Activated CD8-positive, alpha-beta T cell treated with anti-CD3 and anti-CD28 coated beads for 36 hours (primary cell): ENCODE measurements around the gene COPS7A. TPM values are rescaled to one million over a fixed set of nuclear protein-coding genes. Genes with fewer than 3 reads are reported as not detected.

Experiments
- ATAC-seq: fragments of 200-7000 bp; cut with Tn5 transposase; one replicate; pipeline ENCODE4 v1.10.0; 2021; ENCODE audit warnings: mild to moderate bottlenecking, moderate library complexity
- CTCF ChIA-PET: fragments of 350-600 bp; sonication (Branson Sonifier 250); formaldehyde crosslinking; loops from one replicate; lab custom pipeline; 2021; ENCODE audit warnings: antibody characterized with exemption; lab: Charles Lee
- POLR2A ChIA-PET: fragments of 350-600 bp; sonication (Branson Sonifier 250); formaldehyde crosslinking; loops from one replicate; lab custom pipeline; 2021; ENCODE audit warnings: antibody characterized with exemption; lab: Charles Lee
- DNase-seq: peaks from one replicate; pipeline ENCODE4 v3.0.0-alpha.2; 2020
- H3K27ac Mint-ChIP-seq: one replicate; pipeline ENCODE4 v1.8.0; 2021; ENCODE audit warnings: mild to moderate bottlenecking, mixed read lengths
- H3K27me3 Mint-ChIP-seq: one replicate; pipeline ENCODE4 v1.8.0; 2021; ENCODE audit warnings: mixed read lengths
- H3K36me3 Mint-ChIP-seq: one replicate; pipeline ENCODE4 v1.8.0; 2021; ENCODE audit warnings: low read depth, mixed read lengths
- H3K4me1 Mint-ChIP-seq: one replicate; pipeline ENCODE4 v1.8.0; 2021; ENCODE audit warnings: low read depth, mixed read lengths
- H3K4me3 Mint-ChIP-seq: one replicate; pipeline ENCODE4 v1.8.0; 2021; ENCODE audit warnings: mild to moderate bottlenecking, moderate library complexity, mixed read lengths
- H3K9me3 Mint-ChIP-seq: one replicate; pipeline ENCODE4 v1.8.0; 2021; ENCODE audit warnings: mixed read lengths
- intact Hi-C: fragments of 100-400 bp; cut with micrococcal nuclease; formaldehyde crosslinking; loops from one replicate; pipeline ENCODE4 v1.10.0; 2022
- total RNA-seq, 2 experiments: library from RNA; stranded (reverse); gene quantifications; one replicate each; pipeline ENCODE4 v1.2.3, GENCODE V29; 2021
- TF ChIP-seq, protein P1 (sequence below): fragments of 200-600 bp; IDR thresholded peaks from one replicate; pipeline ENCODE4 v1.8.0; 2022; ENCODE audit warnings: antibody characterized with exemption, mild to moderate bottlenecking

The COPS7A gene
- total RNA-seq, 2 experiments from 2014 or later = 35.9 to 38.8 TPM

DNA sequence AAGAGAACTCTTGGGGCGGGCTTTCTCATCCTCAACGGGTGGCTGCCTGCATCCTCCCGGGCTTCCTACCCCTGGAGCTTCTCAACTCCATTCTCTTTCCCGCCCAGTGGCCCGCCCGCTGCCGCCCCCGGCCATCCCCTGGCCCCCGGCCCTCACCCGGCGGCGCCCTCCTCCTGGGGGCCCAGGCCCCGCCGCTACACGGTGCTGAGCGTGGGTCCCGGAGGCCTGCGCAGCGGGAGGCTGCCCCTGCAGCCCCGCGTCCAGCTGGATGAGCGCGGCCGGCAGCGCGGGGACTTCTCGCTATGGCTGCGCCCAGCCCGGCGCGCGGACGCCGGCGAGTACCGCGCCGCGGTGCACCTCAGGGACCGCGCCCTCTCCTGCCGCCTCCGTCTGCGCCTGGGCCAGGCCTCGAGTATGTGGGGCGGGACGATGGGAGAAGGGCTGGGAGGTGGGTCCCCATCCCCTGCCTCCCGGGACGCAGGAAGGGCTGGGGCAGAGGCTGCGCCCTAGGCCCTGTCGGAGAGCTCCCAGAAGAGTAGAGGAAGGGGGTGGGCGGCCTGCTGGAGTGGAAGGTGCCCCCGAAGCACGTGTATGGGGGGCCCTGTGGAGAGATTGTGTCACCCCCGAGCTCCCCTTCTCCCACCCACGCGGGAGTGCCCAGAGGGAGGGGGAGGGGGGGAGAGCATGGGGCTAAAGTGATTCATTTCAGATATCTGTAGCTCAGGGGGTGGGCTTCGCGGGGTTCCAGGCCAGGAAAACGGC is 49.9 kb downstream of the COPS7A start:
- DNase-seq = peak; percentile 93
- Mint-ChIP-seq H3K4me1 (peaks cover 70% of the 10 kb centered on the region), H3K27me3 (peaks cover 1% of the 10 kb centered on the region), H3K9me3 (no peaks in the 10 kb centered on the region), H3K36me3 (peaks cover 76% of the 10 kb centered on the region), H3K4me3 (peak overlapping the region; percentile 89), H3K27ac (peak overlapping the region; percentile 95)
- CTCF ChIA-PET = interaction anchor here (0.6 to 5.8 kb wide), 7 partner anchors 9 to 63 kb away, joined by 3 to 77 read pairs (median 4); partner anchors contain the start of gene MLF2
- POLR2A ChIA-PET = interaction anchor here (0.6 to 3.8 kb wide), 15 partner anchors 8 to 239 kb away, joined by 3 to 31 read pairs (median 3); partner anchors contain the start of genes C12orf57, COPS7A, MLF2 and PTMS
- intact Hi-C loops = no loop called here
- ATAC-seq = peak; percentile 25
- TF ChIP-seq, protein P1, sequence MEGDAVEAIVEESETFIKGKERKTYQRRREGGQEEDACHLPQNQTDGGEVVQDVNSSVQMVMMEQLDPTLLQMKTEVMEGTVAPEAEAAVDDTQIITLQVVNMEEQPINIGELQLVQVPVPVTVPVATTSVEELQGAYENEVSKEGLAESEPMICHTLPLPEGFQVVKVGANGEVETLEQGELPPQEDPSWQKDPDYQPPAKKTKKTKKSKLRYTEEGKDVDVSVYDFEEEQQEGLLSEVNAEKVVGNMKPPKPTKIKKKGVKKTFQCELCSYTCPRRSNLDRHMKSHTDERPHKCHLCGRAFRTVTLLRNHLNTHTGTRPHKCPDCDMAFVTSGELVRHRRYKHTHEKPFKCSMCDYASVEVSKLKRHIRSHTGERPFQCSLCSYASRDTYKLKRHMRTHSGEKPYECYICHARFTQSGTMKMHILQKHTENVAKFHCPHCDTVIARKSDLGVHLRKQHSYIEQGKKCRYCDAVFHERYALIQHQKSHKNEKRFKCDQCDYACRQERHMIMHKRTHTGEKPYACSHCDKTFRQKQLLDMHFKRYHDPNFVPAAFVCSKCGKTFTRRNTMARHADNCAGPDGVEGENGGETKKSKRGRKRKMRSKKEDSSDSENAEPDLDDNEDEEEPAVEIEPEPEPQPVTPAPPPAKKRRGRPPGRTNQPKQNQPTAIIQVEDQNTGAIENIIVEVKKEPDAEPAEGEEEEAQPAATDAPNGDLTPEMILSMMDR = no peak

DNA sequence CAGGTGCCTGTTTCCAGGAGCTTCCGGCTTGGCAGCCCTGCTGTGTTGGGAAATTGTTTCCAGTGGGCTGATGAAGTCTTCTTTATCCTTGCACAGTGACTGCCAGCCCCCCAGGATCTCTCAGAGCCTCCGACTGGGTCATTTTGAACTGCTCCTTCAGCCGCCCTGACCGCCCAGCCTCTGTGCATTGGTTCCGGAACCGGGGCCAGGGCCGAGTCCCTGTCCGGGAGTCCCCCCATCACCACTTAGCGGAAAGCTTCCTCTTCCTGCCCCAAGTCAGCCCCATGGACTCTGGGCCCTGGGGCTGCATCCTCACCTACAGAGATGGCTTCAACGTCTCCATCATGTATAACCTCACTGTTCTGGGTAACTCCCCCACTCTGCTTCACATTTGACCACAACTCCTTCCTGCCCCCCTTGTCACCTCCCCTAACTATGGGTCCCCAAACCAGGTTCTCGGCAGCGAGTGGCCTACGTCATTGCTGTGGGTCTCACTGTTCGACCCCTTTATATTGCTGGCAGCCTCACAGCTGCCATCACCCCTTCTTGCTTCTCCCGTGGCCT is 50.7 kb downstream of the COPS7A start:
- CTCF ChIA-PET = interaction anchor here (1.0 to 5.8 kb wide), 7 partner anchors 8 to 62 kb away, joined by 3 to 77 read pairs (median 4); partner anchors contain the start of genes MLF2 and PTMS
- Mint-ChIP-seq H3K36me3 (peaks cover 77% of the 10 kb centered on the region), H3K9me3 (no peaks in the 10 kb centered on the region), H3K27me3 (no peaks in the 10 kb centered on the region), H3K27ac (peak overlapping the region; percentile 95), H3K4me3 (peak overlapping the region; percentile 89), H3K4me1 (peaks cover 72% of the 10 kb centered on the region)
- POLR2A ChIA-PET = interaction anchor here (0.5 to 3.8 kb wide), 18 partner anchors 9 to 240 kb away, joined by 3 to 31 read pairs (median 3); partner anchors contain the start of genes C12orf57, COPS7A, MLF2 and PTMS
- DNase-seq (peak; percentile 86), ATAC-seq (peak; percentile 66)
- TF ChIP-seq, protein P1 = no peak
- intact Hi-C loops = no loop called here

DNA sequence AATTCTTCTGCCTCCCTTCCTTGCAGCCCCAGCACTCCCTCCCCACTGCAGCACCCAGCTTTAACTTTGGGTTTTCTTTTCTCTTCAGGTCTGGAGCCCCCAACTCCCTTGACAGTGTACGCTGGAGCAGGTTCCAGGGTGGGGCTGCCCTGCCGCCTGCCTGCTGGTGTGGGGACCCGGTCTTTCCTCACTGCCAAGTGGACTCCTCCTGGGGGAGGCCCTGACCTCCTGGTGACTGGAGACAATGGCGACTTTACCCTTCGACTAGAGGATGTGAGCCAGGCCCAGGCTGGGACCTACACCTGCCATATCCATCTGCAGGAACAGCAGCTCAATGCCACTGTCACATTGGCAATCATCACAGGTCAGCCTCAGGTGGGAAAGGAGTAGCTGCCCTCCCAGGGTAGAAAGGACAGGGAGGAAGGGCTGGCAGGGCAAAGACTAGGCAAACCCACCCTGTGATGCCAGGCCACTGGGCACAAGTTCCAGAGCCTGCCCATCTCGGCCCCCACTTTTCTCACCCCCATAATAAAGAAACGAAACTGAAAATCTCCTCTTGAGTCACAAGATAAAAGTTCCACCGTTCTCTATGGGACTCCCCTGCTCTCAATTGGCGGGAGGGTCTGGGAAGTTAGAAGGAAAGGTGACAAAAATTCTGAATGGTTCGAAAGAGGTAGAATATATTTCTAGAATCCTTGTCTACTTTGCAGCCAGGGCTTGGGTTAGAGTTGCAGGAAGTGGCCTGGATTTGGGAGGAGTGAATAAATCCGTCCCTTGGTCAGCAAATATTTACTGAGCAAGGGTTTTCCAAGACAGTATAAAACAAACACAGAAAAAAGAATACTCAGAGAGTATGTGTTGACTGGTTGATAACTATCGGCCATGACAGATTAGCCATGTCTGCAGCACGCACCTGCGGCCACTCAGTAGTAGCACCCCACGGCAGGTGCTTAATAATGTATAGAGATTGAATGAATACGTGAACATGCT is 51.6 kb downstream of the COPS7A start:
- CTCF ChIA-PET = interaction anchor here (1.0 to 10.0 kb wide), 6 partner anchors 7 to 22 kb away, joined by 3 to 117 read pairs (median 42); partner anchors contain the start of genes MLF2 and PTMS
- H3K36me3 Mint-ChIP-seq = peaks cover 69% of the 10 kb centered on the region
- no peaks in the 10 kb centered on the region for H3K9me3 Mint-ChIP-seq
- no peaks in the 10 kb centered on the region for H3K27me3 Mint-ChIP-seq
- intact Hi-C loops = no loop called here
- peak overlapping the region; percentile 95 for H3K27ac Mint-ChIP-seq
- POLR2A ChIA-PET = interaction anchor here (0.5 to 3.8 kb wide), 11 partner anchors 10 to 241 kb away, joined by 3 to 31 read pairs (median 4); partner anchors contain the start of genes C12orf57, COPS7A, MLF2 and PTMS
- ATAC-seq = no peak
- peak overlapping the region; percentile 89 for H3K4me3 Mint-ChIP-seq
- no peak for DNase-seq
- TF ChIP-seq, protein P1 = no peak
- H3K4me1 Mint-ChIP-seq = peaks cover 76% of the 10 kb centered on the region

DNA sequence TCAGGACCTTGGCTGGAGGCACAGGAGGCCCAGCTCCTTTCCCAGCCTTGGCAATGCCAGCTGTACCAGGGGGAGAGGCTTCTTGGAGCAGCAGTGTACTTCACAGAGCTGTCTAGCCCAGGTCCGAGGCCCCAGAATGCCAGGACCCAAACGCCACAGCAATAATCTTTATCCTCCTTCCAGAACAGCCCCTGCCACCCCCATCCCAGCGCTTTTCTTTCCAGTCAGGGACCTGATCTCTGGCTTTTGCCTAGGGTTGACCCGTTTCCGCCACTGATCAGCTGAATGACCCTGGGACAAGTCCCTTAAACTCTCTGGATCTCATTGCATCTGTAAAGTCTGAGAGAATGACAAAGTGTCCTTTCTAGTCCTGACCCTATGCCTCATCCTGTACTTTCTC is 53.5 kb downstream of the COPS7A start:
- Mint-ChIP-seq H3K27ac (peak overlapping the region; percentile 36), H3K4me1 (peaks cover 72% of the 10 kb centered on the region), H3K27me3 (no peaks in the 10 kb centered on the region), H3K4me3 (peak overlapping the region; percentile 89), H3K36me3 (peaks cover 59% of the 10 kb centered on the region), H3K9me3 (no peaks in the 10 kb centered on the region)
- POLR2A ChIA-PET = interaction anchor here (1.2 to 3.1 kb wide), 3 partner anchors 10 to 33 kb away, joined by 3 to 21 read pairs (median 16); partner anchors contain the start of genes MLF2 and PTMS
- TF ChIP-seq, protein P1 = no peak
- CTCF ChIA-PET = interaction anchor here (0.6 to 10.0 kb wide), 7 partner anchors 9 to 92 kb away, joined by 3 to 117 read pairs (median 5); partner anchors contain the start of genes GPR162, MLF2 and PTMS
- intact Hi-C loops = no loop called here
- ATAC-seq (no peak), DNase-seq (no peak)
